GM18526 (cell line): ENCODE data around the gene MITF.

ENCODE experiments used
- POLR2A ChIP-seq: IDR thresholded peaks from 3 replicates; pipeline ENCODE4 v1.6.1; 2011; ENCODE audit not compliant: insufficient read length; ENCODE audit errors: extremely low read depth

Gene MITF

DNA sequence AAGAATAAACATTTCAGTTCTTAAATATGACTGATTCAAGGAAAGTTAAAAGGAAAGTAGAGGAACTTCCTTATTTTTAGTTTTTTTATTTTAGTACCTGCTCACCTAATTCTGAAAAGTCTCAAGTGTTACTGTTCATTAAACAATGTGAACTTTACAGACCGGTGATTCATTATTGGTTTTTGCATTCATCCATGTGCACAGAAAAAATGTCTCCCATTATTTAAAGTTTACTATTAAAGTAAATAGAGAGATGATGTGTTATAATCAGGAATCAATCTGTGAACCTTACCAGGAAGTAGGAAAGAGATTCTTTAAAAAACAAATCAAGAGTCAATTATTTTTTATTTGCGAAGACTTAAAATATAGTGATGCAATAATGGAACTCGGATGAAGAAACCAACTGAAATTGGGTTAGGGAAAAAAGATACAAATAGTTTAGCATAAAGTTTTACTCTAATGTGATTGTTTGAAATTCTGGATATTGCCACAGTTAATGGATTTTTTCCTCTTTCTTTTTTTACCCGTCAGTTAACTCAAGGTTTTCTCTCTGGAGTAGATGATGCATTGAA lies 140.9 kb downstream of the MITF start:
- no peak for TF ChIP-seq POLR2A

GRCh38 chr3:69881051-69881450 lies 141.8 kb downstream of the MITF start:
- TF ChIP-seq POLR2A, result no peak

DNA sequence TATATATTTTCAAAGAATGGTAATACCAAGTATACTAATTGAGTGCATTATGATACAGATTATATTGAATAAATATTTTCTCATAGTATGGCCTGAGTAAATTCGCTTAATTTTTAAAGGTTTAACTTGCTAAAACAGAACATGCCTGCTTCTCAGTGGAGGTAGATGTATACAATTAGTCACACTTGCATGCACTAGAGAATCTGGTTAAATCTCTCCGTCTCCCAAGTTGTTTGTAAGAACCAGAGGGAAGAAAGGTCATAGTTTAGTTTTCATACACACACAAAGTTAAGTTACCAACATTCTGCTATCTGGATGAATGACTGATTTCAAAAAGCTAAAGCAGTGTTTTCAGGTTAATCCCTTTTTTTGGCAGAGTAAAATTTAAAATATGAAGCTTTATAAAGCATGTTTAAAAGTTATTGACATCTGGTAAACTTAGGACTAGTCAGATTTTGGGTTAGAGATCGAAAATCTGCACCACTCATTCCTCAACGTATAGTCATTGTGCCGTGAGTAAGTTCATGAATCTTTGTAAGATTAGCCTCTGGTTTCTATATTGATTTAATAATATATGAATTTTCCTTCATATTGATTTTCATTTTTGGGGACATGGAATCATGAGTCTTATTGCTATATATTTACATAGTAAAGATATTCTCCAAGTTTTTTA lies 142.6 kb downstream of the MITF start:
- TF ChIP-seq POLR2A, result no peak

- TF ChIP-seq POLR2A, result no peak
Observed at GRCh38 chr3:69882560-69882959, 143.3 kb downstream of the MITF start.

DNA sequence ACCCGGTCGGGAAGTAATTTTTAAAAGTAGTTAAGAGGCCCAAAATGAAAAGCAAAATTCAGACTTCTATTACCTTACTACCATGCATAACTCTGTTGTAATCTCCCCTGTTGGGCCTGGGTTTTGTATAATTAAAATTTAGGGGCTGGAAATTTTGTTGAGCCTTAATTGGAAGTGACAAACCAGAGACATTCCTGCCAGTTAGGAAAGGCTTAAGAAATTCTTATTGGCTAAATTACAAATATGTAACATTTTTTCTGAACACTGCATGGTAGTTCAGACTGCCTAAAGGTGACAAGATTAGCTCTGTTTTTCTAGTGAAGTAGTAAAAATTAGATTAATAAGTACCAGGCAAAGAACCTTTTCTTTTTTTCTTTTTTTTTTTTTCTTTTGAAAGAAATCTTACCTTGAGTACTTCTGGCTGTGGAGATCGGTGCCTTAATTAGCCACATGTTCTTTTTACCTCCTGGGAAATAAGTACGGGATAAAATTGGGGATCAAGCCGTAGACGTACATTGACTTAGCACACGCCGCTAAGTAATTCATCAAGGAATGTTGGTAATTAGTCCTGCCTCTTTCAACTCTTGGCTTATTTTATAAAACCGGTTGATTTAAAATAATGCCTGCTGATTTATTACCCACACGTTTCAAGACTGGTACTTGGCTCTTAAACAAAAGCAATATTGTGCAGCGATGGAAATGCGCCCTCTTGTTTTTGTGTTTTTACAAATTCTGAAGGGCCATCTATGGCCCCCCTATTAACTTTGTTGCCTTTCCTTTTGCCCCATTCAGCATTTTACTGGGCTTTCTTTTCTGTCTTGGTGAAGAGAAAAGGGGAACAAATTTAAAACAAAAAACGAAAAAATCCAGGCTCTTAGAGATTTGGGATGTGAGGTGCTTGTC lies 149.0 kb downstream of the MITF start:
- no peak for TF ChIP-seq POLR2A

DNA sequence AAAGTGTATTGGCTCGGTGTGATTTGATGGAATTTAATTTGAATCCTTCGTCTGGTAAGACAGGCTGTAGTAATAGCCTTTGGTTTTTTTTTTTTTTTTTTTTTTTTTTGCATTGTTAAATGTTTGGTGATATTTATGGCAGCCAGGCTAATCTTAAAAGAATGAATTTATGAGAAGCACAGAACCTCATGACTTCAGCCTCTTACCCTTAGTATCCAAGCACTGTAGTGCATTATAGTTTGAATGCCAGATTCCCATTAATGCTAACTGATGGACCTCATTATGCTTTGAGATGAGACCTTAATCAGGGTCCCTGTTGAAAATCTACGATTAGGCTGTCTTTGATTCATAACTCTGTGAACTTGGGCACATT lies 149.7 kb downstream of the MITF start:
- TF ChIP-seq POLR2A, result no peak

- no peak for TF ChIP-seq POLR2A
Observed at GRCh38 chr3:69890084-69890483, 150.8 kb downstream of the MITF start.

- no peak for TF ChIP-seq POLR2A
Observed at GRCh38 chr3:69890691-69891090, 151.4 kb downstream of the MITF start.

DNA sequence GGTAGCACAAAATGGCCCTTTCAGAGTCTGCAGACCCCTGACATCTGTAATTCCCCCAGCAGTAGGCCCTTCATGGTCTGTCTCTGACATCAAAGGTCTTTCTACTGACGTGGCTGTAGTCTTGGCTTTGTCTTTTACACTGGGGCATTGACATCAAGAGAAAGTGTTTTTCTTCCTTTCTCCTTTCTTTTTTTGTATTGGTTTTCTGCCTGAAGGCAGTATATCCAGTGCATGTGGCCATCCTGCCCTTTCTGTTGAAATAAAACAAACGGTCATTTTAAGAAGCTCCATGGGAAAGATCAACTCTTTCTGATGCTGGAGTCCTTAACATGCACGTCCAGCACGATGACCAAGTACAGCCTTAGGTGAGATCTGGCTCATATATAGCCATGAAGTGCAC lies 153.4 kb downstream of the MITF start:
- no peak for TF ChIP-seq POLR2A

- TF ChIP-seq POLR2A, result no peak
Observed at GRCh38 chr3:69893274-69893673, 154.0 kb downstream of the MITF start.

DNA sequence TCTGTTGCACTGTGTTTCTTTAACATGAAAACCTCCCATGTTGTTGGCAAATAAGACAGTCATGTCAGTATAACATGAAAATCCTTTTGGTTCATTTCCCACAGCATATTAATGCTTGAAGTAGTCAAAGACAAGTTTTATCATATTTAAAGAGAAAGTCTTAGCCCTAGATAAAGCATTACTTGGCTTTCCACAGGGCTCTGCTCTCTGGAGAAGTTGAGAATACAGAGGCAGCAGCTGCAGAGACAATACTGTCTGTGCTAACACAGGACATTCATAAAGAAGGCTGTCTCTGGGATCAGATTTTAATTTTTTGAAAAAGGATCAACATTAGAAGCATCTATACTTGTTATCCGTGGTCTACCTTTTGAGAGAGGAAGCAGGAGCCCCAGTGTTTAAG lies 156.8 kb downstream of the MITF start:
- no peak for TF ChIP-seq POLR2A

- TF ChIP-seq POLR2A, result no peak
Observed at GRCh38 chr3:69900331-69900730, 161.1 kb downstream of the MITF start.

- TF ChIP-seq POLR2A, result no peak
Observed at GRCh38 chr3:69901802-69902201, 162.5 kb downstream of the MITF start.

DNA sequence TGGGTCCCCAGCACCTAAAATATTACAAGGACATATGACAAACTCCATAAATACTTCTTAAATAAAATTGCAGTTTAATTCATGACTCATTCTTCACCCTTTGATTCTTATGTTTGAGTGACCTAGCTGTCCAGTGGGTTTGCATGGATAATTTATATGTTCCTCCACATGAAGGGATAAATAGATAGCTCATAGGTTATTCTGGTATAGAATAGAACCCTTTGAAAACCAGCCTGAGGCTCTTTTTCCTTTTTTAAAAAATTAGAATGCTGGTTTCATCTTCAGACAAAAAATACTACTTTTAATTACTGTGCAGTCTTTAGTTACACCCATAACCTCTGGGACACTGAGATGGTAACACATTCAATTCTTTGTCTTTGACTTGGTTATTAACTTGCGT lies 163.1 kb downstream of the MITF start:
- TF ChIP-seq POLR2A, result no peak

DNA sequence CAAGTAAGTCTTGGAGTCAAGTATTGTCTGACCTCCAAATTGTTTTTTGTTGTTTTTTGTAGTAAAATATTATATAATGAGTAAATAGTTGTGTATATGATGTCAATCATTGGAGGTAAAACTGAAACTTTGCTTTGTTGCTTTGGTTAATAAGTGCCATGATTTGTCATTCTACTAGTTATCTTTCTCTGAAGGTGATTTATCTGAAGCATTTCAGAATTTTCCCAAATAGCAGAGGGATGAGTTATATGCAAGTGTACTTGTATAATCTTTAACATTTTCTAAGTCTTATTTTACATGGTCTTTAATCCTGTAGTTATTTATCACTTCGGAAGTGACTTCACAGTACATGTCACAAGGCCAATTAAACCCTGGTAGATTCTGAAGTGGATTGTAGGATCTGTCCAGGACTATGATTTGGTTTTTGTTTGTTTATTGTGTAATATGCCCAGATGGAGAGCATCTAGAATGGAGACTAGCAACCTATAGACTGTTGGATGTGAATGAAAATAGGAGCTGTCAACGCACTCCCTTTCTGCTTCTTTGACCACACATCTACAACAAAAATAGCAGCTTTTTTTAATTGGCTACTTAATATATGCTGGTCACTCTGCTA lies 167.2 kb downstream of the MITF start:
- no peak for TF ChIP-seq POLR2A

DNA sequence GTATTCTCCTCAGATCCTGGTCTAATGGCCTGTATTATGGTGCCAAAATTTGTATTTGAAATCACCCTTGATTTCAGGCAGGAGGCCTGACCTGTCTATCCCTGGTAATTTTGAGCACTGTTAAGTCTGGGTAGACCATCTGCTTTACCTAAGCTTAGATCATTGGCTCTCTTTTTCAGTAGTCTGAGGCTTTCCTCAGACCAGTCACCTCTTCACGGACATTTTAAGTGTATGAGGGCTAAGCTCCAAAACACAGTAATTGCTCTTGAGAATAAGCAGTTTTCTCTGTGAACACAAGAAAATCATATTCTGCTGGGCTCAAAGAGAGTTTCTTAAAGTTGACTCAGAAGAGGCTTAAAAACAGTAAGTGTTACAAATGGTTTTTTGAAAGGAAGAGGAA lies 168.3 kb downstream of the MITF start:
- no peak for TF ChIP-seq POLR2A
